DMS79 treated with DMSO at 0.1 percent for 48 hours (cell line): ENCODE results near the gene PCARE.

Experiments used
- DNase-seq: peaks from one replicate; lab custom pipeline; 2025; lab: John Stamatoyannopoulos, UW

The PCARE gene

GRCh38 chr2:29035016-29035745, 39.1 kb downstream of the PCARE start:
- no peak for DNase-seq

- DNase-seq = no peak
Observed at GRCh38 chr2:29033656-29034055, 40.7 kb downstream of the PCARE start.

GRCh38 chr2:29033172-29033571, 41.2 kb downstream of the PCARE start:
- no peak for DNase-seq

- no peak for DNase-seq
Observed at GRCh38 chr2:29032189-29032588, 42.1 kb downstream of the PCARE start.

- no peak for DNase-seq
Observed at GRCh38 chr2:29031046-29031445, 43.3 kb downstream of the PCARE start.

GRCh38 chr2:29025711-29026110, 48.6 kb downstream of the PCARE start:
- DNase-seq = no peak

- no peak for DNase-seq
Observed at GRCh38 chr2:29024882-29025430, 49.4 kb downstream of the PCARE start.

GRCh38 chr2:29023188-29023587, 51.1 kb downstream of the PCARE start:
- DNase-seq = no peak

- DNase-seq = no peak
Observed at GRCh38 chr2:29022679-29023078, 51.6 kb downstream of the PCARE start.

- no peak for DNase-seq
Observed at GRCh38 chr2:29021886-29022285, 52.4 kb downstream of the PCARE start.

GRCh38 chr2:29017716-29018435, 56.4 kb downstream of the PCARE start:
- no peak for DNase-seq

GRCh38 chr2:29016504-29016903, 57.8 kb downstream of the PCARE start:
- no peak for DNase-seq

GRCh38 chr2:29015701-29016470, 58.4 kb downstream of the PCARE start:
- DNase-seq = peak; percentile 96

- peak; percentile 83 for DNase-seq
Observed at GRCh38 chr2:29014811-29015421, 59.4 kb downstream of the PCARE start.

- peak; percentile 45 for DNase-seq
Observed at GRCh38 chr2:29014331-29014730, 60.0 kb downstream of the PCARE start.

- DNase-seq = no peak
Observed at GRCh38 chr2:29013057-29013780, 61.1 kb downstream of the PCARE start.

GRCh38 chr2:29012211-29012681, 62.1 kb downstream of the PCARE start:
- DNase-seq = no peak
